ENCODE results near the gene ARHGEF2.

DNA sequence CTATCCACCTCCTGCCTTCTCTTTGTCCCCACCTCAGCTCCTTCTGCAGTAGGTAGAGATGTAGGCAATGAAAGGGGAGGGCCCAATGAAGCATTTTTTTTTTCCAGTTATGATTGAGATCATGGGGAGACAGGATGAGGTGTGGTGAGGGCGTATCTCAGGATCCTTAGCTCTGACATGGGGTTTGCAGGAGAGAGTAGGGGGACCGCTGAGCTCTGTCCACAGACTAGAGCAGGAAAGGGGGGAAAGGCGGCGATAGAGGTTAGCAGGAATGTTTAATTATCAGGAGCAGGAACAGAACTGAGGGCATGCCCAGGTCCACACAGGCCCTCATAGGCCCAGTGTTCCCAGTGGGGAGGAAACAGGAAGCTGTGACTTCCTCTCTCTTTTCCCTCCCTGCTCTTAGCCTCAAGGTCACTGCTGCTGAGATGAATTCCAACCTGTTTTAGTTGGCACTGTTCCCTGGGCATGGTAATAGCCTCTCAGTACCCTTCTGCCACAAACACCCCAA, 37.8 kb downstream of the ARHGEF2 start:
- TF ChIP-seq, protein P1, sequence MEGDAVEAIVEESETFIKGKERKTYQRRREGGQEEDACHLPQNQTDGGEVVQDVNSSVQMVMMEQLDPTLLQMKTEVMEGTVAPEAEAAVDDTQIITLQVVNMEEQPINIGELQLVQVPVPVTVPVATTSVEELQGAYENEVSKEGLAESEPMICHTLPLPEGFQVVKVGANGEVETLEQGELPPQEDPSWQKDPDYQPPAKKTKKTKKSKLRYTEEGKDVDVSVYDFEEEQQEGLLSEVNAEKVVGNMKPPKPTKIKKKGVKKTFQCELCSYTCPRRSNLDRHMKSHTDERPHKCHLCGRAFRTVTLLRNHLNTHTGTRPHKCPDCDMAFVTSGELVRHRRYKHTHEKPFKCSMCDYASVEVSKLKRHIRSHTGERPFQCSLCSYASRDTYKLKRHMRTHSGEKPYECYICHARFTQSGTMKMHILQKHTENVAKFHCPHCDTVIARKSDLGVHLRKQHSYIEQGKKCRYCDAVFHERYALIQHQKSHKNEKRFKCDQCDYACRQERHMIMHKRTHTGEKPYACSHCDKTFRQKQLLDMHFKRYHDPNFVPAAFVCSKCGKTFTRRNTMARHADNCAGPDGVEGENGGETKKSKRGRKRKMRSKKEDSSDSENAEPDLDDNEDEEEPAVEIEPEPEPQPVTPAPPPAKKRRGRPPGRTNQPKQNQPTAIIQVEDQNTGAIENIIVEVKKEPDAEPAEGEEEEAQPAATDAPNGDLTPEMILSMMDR (IDR thresholded peaks at IDR 0.05), result no peak
- TF ChIP-seq POLR2A (IDR thresholded peaks at IDR 0.05) (no peak), EP300 (IDR thresholded peaks at IDR 0.05) (no peak)
